Midbrain (tissue), 1 donor: ENCODE results near the gene SESTD1.

Source experiments
- DNase-seq: peaks from one replicate; lab custom pipeline; 2025; lab: John Stamatoyannopoulos, UW

Gene SESTD1, protein sequence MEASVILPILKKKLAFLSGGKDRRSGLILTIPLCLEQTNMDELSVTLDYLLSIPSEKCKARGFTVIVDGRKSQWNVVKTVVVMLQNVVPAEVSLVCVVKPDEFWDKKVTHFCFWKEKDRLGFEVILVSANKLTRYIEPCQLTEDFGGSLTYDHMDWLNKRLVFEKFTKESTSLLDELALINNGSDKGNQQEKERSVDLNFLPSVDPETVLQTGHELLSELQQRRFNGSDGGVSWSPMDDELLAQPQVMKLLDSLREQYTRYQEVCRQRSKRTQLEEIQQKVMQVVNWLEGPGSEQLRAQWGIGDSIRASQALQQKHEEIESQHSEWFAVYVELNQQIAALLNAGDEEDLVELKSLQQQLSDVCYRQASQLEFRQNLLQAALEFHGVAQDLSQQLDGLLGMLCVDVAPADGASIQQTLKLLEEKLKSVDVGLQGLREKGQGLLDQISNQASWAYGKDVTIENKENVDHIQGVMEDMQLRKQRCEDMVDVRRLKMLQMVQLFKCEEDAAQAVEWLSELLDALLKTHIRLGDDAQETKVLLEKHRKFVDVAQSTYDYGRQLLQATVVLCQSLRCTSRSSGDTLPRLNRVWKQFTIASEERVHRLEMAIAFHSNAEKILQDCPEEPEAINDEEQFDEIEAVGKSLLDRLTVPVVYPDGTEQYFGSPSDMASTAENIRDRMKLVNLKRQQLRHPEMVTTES

DNA sequence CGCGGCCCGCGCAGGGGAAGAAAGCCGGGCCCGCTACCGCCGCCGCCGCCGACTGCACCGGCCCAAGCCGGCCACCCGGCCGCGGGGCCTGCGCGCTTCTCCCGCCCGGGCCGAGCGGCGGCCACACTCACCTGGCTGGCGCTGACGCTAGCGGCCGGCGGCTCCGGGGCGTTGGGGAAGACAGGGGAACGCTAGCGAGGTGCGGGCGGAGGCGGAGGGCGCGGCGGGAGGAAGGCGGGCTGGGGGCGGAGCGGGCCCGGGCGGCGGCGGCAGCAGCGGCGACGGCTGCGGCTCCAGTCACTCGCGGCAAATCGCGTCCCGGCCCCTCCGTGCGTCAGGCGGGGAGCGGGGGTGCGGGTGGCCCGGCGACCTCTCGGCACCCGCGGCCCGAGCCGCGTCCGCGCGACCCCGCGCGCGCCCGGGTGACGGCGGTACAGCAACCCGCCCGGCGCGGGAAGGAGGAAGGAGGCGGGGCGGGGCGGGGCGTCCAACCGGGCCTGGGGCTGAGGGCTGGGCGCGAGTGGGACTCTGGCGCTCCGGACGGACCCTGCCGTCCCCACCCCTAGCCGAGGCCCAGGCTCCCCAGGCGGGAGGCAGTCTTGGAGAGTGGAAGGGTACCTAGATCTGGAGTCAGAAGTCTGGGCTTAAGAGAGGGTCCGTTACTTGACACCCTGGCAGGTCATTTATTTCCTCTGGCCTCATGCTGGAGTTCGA, at the start of gene SESTD1:
TSS of gene SESTD1 (minus strand) at position 465 of the 714 bp plus-strand sequence. CDS start 72,991 bp downstream, outside the sequence.
- peak; percentile 56 for DNase-seq

DNA sequence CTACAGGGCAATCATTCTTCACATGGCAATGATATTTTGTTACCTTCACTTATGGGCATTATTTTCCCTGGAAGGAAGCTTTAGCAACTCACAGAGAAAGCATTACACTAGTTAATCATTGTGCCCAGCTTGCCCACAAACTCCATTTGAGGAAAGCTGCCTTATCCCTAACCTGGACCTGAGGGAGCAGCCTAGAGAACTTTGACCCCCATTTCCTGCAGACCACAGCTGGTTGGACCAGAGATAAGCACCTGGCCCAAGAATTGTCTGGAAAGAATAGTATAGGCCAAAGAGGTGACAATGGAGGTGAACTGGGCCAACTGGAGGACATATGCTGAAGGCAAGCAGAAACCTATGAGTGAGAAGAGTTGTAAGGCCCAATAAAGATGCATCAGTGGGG, 48.4 kb upstream of the SESTD1 start:
- no peak for DNase-seq

DNA sequence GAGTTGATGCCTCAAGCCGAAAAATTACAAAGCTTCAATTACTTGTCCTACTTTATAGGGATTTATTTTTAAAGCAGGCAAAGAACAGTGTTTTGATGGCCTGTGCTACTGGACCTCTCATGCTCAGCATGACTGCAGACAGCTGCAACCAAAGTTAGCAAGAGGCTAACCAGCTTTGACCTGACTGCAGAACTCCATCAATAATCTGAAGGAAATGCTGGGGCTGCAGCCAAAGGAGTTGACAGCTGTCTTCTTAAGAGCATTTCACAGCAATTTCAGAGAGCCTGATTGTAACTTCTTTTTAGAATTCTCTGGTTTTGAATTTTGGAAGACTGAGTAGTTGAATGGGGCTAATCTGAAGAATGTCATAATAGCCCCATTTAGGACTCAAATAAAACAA, 46.5 kb upstream of the SESTD1 start:
- DNase-seq, result no peak

DNA sequence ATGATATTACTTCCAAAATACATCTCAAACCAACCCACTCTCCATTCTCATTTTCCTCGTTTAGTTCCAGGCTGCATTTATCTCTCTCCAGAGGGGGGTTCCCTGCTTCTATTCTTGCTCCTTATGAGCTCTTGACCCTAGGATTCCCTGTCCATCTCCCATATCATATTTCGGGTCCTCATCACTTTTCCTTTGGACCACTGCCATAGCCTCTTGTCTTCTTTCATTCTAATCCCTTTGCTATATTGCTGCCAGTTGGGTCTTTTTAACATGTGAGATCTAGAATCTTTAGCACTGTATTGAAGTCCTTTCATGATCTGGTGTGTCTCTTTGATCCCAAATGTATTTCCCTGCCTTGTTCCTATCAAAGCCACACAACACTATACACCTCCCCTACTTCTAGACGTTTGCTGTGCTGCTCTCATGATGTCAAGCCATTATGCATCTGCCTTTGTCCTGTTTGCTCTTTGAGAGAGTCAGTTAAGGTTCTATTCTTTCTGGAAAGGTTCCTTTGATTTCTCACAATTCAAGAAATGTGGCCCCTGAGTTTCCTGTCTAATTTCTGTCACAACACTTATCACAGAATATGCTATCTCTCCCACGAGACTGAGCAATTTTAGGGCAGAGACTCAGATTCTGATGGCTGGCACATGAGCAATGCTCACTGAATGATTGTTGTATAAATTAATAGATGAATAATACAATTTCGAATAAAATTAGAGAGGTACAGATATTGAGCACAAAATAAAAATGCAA, 43.2 kb upstream of the SESTD1 start:
- DNase-seq, result no peak

DNA sequence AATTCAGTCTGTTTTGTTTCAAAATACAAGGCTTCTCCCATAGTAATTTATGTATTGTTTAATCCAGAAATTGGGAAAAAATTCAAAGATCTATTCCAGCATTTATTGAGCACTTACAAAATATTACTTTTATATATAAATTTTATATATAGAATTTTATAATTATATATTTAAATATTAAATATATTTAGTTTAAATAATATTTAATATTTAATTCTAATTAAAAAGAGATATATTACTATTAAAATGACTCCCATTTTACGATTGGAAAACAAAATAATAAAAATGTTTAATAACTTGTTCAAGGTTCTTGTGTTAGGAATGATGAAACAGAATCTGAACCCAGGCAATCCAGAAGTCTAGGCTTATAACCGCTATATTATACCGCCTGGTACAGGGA, 40.5 kb upstream of the SESTD1 start:
- DNase-seq, result no peak

DNA sequence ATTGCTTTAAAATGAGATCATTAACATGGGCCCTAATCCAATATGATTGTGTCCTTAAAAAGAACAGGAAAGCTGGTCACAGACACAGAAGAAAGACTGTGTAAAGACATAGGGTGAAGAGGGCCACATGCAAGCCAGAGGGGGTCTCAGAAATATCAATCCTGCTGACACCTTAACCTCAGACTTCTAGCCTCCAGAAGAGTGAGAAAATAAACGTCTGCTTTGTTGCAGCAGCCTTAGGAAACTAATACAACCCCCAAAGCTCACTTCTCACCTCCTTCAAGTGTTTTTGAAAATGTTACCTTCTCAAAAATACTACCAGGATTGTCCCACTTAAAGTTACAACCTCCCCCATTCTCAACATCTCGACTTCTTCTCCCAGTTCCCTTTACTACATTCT, 39.8 kb upstream of the SESTD1 start:
- no peak for DNase-seq

DNA sequence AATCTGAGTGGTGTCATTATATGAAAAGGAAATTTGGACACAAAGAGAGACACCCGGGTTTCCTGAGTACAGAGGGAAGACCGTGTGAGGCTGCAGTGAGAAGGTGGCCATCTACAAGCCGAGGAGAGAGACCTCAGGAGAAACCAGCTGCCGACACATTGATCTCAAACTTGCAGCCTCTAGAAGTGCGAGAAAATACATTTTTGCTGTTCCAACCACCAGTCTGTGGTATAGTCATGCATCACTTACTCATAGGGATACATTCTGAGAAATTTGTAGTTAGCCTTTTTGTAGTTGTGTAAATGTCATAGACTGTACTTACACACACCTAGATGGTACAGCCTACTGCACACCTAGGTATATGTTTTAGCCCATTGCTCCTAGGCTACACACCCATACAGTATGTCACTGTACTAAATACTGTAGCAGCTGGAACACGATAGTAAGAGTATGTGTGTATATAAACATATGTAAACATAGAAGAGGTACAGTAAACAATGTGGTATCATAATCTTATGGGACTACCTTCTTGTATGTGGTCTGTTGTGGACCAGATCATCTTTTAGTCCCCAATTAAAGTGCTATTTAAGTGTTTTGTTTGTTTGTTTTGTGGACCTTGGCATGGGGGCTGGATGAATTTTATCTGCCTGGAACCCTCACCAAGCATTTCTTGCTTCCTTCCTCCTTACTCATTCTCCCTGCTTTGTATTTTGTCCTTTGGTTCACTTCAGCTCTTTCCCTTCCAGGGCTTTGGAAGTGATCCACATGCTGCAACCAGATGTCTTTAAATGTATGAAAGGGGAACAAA, 38.3 kb upstream of the SESTD1 start:
- no peak for DNase-seq

DNA sequence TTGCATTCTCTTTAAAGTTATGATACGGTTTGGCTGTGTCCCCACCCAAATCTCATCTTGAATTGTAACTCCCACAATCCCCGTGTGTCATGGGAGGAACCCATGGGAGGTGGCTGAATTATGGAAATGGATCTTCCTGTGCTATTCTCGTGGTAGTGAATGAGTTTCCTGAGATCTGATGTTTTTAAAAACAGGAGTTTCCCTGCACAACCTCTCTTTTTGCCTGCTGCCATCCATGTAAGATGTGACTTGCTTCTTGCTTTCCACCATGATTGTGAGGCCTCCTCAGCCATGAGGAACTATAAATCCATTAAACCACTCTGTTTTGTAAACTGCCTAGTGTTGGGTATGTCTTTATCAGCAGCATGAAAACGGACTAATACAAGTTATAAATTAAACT, 37.5 kb upstream of the SESTD1 start:
- no peak for DNase-seq

DNA sequence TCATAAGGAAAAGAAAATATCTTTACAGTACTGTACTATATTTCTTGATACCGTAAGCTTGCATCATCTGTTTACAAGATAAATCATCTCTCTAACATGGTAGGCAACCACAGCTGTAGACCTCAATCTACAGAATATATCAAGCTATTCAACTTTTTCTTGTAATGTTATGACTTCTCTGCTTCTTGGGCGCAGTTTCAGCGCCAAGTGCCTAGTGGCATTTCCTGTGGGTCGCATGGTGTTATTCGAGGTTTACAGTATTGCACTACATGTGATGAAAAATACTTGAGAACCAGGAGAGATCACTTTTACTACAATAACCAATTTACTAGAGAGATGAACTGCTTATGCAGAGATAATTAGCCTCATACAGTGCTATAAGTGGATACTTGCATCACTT, 34.0 kb upstream of the SESTD1 start:
- DNase-seq, result no peak

DNA sequence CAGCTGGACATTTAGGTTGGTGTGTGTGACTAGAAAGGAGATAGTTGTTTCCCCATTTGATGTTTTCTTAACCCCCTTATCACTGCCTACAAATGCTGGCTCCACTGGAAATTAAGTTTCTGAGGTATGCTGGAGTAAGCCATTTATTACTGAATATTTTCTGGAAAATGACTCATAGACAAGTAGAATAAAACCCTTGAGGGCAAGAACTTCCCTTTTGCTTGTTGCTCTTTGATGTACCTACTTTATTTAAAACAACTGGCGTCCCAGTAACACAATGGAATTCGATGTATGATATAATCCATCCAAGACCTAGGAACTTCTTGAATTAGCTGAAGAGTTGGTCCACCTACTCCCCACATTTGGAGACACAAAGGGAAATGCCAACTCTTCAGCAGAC, 33.3 kb upstream of the SESTD1 start:
- no peak for DNase-seq

DNA sequence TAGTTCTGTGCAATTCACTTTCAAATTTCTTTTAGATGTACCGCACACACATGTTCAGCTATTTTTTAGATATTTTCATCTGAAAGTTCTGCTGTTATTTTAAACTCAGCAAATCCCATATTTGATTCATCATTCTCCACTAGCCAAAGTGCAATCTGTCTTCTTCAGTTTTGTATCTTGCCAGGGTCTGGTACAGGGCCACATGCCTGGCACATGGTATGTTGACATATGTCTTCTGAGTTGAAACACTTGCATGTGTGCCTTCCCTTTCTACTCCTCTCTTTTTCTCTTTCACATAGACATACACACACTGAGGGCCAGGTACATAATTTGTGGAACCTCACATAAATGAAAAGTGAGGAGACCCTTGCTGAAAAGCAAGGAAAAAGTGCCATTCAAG, 25.7 kb upstream of the SESTD1 start:
- DNase-seq, result no peak

DNA sequence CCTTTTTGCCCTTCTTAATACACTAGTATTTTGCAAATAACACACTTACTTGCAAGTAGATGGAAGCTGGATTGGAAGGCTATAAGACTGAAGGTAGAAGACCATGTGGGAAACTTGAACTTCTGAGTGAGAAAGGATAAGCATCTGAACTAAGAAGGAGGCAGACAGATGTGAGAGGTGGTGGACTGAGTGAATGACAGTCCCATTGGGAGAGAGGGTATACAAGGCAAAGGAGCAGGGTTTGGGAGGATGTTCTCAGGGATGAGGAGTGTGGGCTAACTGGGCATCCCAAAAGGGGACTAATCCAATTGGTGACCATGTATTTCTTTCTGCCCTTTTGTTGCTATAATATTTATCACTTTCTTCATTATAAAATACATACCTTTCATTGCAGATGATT, 20.4 kb upstream of the SESTD1 start:
- no peak for DNase-seq

DNA sequence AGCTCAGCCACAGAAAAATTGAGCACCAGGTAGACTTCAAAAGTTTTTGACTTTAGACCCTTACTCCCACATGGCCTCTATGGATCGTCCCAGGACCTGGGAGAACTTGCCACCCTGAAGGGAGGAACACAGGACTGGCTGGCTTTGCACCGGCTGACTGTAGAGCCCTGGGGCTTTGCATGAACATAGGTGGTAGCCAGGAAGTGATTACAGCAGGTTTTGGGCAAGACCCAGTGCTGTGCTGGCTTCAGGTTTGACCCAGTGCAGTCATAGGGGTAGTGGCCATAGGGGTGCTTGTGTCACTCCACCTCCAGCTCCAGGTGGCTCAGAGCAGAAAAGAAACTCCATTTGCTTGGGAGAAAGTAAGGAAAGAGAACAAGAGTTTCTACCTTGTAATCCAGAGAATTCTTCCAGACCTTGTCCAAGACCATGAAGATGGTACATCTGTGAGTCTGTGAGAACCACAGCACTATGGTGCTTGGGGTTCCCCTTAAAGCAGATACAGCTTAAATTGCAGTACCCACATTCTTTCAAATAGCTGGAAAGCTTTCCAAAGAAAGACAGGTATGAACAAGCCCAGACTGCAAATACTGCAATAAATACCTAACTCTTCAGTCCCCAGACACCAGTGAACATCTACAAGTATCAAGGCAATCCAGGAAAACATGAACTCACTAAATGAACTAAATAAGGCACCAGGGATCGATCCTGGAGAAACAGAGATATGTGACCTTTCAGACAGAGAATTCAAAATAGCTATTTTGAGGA, 13.0 kb upstream of the SESTD1 start:
- no peak for DNase-seq

DNA sequence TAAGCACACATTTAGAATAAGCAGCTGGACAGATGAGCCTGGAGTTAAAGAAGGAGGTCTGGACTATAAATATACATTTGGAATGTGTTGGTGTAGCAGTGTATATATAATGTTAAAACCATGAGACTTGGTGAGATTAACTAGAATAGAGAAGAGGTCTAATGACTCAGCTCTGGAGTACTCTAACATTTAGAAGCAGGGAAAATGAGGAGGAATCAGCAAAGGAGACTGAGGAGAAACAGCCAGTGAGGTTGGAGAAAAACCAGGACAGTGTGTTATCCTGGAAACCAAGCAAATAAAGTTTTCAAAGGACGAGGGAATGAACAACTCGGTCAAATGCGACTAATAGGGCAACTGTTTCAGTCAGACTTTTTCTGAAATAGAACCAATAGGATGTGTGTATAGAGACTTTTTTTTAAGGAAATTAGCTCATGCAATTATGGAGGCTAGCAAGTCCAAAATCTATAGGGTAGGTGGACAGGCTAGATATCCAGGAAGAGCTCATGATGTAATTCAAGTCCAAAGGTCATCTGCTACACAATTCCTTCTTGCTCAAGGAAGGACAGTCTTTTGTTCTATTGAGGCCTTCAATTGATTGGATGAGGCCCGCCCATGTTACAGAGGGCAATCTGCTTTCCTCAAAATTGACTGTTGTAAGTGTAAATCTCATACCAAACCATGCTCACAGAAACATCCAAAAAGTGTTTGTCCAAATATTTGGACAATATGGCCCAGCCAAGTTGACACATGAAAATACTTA, 10.8 kb upstream of the SESTD1 start:
- DNase-seq, result no peak

DNA sequence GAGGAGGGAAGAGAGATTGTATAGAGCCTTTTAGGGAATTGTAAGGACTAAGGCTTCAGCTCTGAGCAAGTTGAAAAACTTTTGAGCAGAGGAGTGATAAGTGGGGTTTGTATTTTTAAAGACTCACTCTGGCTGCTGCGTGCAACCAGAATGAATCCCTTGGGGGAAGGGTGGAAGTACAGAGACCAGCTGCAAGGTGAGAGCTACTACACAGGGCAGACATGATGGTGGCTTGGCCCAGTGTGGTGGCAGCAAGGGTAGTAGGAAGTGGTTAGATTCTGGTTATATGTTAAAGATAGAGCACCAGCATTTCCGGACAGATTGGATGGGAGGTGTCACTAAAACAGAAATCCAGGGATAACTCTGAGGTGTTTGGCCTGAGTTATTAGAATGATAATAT, 10.1 kb upstream of the SESTD1 start:
- no peak for DNase-seq

DNA sequence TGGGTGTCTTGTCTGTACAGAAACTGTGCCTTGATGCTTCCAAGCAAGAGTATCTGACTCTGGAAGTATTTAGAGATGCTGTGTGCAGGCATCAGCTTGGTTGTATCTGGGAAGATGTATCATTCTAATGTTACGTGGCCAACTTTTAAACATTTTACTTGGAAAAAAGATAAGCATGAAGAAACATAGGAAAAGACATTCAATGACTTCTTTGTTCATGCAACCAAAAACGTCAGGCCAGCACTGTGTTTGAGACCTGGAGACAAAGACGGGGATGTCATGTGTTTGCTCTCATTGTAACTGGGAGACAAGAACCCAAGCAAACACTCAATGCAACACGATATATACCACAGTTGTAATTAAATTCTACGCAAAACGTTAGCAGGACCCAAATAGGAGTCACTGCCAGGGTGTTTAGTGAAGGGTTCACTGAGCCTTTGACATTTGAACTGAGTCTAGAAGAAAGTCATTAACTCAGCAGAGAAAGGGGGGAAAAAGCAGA, 8.9 kb upstream of the SESTD1 start:
- peak; percentile 66 for DNase-seq

DNA sequence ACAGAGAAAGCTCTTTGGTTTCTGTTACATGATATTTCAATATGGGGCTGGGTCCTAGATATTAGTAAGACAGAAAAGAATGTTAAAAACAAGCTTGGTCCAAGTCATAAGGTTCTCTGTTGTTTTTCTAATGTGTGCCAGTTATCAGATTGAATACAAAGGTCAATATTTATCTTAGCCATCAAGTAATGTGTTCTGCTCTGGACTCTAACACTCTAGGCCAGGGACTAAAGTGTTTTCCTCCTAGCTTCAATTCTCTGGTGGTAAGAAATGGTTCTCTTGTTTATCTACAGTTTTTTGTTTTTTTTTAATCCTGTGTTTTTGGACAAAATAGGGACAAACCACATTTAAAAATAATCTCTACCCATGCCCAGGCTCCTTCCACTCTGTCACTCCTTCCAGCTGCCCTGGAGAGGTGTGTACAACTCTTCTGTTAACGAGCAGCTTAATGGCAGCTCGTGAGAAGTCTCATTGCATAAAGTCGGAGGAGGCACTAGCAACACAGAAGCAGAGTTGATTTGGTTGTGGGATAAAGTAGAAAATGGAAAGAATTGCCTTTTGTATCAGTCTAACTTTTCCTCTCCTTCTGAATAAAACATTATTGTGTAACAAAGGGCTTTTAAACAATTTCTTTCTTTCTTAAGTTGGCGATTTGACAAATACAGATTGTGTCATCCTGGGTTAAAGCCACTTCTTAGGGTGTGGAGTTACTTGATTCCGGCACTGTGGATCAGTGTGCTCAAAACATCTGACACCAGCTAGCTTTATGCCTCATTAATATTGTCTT, 8.0 kb upstream of the SESTD1 start:
- DNase-seq, result peak; percentile 77

DNA sequence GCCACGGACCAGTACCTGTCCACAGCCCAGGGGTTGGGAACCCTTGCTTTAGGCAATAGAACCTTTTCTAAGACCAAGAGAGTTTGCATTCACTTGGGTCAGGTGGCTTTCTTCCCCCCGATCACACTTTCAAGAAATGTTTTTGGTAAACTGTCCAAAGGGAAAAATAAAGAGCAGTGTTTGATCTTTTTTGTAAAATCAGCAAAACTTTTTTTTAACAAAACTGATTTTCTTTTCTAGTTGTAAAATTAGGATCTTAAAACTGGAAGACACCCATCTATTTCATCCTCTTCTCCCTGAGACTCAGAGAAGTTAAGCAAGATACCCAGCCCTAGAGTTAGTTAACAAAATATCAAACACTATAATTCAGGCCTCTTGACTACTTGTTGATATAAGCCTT, 6.1 kb upstream of the SESTD1 start:
- no peak for DNase-seq
